OCI-LY7 (cell line): ENCODE data around the gene USP37.

Experiments
- CTCF ChIP-seq: fragments of 200-600 bp; sonication (generic); conservative IDR thresholded peaks from 2 replicates; pipeline ENCODE4 v1.5.1; 2014; ENCODE audit warnings: mild to moderate bottlenecking, antibody characterized with exemption, low read length, moderate library complexity, mixed read lengths
- EZH2phosphoT487 ChIP-seq: fragments of 200-600 bp; sonication (generic); IDR thresholded peaks from 2 replicates; pipeline ENCODE4 v1.6.1; 2018; ENCODE audit warnings: low read depth, borderline replicate concordance, mild to moderate bottlenecking, mixed run types, antibody characterized with exemption, low read length, moderate library complexity, mixed read lengths

GRCh38 chr2:218405086-218405745 is 162.9 kb downstream of the USP37 start:
- TF ChIP-seq CTCF (no peak), EZH2phosphoT487 (no peak)
